GM18951 (cell line): ENCODE measurements around the gene CCR8.
"Not testable (repeated sequence)": the region's sequence is repeated elsewhere in the genome, so short reads cannot be mapped to it uniquely, and the experiment has no call there.

Experiments
- POLR2A ChIP-seq: IDR thresholded peaks from 4 replicates; pipeline ENCODE4 v1.6.1; 2011; ENCODE audit warnings: mild to moderate bottlenecking; ENCODE audit not compliant: insufficient read length, insufficient read depth; ENCODE audit errors: extremely low read depth
- in situ Hi-C: fragments of 300-500 bp; cut with MboI; formaldehyde crosslinking; loops from one replicate; pipeline ENCODE4 v1.12.0; 2022; ENCODE audit warnings: low sequenced_read_pairs, mixed read lengths, inconsistent platforms; ENCODE audit not compliant: unreplicated experiment

The CCR8 gene

GRCh38 chr3:39292961-39293360 is 36.5 kb upstream of the CCR8 start:
- in situ Hi-C loops, result loop anchor here (10.0 kb wide), 1 partner anchor 92 kb away; the partner anchor contains the start of gene SLC25A38
- no peak for TF ChIP-seq POLR2A

- no peak for TF ChIP-seq POLR2A
- in situ Hi-C loops, result loop anchor here (10.0 kb wide), 1 partner anchor 90 kb away; the partner anchor contains the start of gene SLC25A38
These were observed 34.9 kb upstream of the CCR8 start for GRCh38 chr3:39294446-39295183.

- no peak for TF ChIP-seq POLR2A
- in situ Hi-C loops, result loop anchor here (10.0 kb wide), 1 partner anchor 90 kb away; the partner anchor contains the start of gene SLC25A38
These were observed 34.2 kb upstream of the CCR8 start for GRCh38 chr3:39295184-39295775.

- TF ChIP-seq POLR2A, result no peak
- in situ Hi-C loops, result loop anchor here (10.0 kb wide), 1 partner anchor 88 kb away; the partner anchor contains the start of gene SLC25A38
These were observed 33.1 kb upstream of the CCR8 start for GRCh38 chr3:39296197-39297077.

- no peak for TF ChIP-seq POLR2A
- in situ Hi-C loops, result loop anchor here (10.0 kb wide), 1 partner anchor 86 kb away; the partner anchor contains the start of gene SLC25A38
These were observed 30.2 kb upstream of the CCR8 start for GRCh38 chr3:39299279-39299678.

- TF ChIP-seq POLR2A, result no peak
- in situ Hi-C loops, result no loop called here
These were observed 27.3 kb upstream of the CCR8 start for GRCh38 chr3:39302178-39302577.

- no peak for TF ChIP-seq POLR2A
- in situ Hi-C loops, result no loop called here
These were observed 16.2 kb upstream of the CCR8 start for GRCh38 chr3:39313289-39313688.

GRCh38 chr3:39315420-39315819 is 14.1 kb upstream of the CCR8 start:
- in situ Hi-C loops, result no loop called here
- TF ChIP-seq POLR2A, result no peak

GRCh38 chr3:39317571-39318169 is 11.8 kb upstream of the CCR8 start:
- in situ Hi-C loops, result no loop called here
- no peak for TF ChIP-seq POLR2A

- in situ Hi-C loops, result no loop called here
- no peak for TF ChIP-seq POLR2A
These were observed 11.2 kb upstream of the CCR8 start for GRCh38 chr3:39318301-39318700.

GRCh38 chr3:39319249-39319648 is 10.3 kb upstream of the CCR8 start:
- in situ Hi-C loops, result no loop called here
- no peak for TF ChIP-seq POLR2A

- in situ Hi-C loops, result not testable (repeated sequence)
These were observed 7.9 kb upstream of the CCR8 start for GRCh38 chr3:39321574-39321983.

- in situ Hi-C loops, result not testable (repeated sequence)
These were observed 7.2 kb upstream of the CCR8 start for GRCh38 chr3:39322209-39322715.
